Measurements from ENCODE around the gene TXNRD2.
"Not testable (repeated sequence)": the region's sequence is repeated elsewhere in the genome, so short reads cannot be mapped to it uniquely, and the experiment has no call there.

TXNRD2 gene

DNA sequence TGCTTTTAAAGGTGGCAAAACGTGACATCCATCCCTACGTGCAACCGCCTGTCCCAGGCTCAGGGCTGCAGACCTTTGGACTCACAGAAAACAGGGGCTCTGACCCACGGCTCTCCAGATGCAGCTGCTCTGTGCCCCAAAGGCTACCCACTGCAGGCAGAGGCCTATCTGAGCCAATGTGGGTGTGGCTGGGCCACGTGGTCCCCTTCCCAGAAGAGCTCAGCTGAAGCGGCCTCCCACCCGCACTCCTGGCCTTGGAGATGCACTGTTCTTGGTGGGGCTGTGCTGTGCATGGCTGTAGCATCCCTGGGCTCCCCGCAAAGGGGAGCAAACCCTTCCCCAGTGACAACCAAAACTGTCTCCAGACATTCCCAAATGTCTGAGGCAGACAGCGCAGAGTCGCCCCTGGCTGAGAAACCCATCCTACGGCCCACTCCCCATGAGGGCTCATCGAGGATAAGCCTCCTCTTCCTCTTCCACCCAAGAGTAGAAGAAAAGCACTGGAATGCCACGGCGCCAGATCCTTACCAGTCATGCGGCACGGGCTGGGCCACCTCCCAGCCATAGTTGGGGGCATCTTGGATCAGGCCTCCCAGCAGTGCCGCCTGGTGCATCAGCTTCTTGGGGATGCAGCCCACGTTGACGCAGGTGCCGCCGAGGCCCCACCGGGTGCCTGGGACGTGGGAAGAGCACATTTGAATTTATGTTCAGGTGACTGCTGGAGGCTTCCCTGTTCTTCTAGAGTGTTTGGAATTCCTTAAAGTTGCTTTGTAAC, 23.1 kb downstream of the TXNRD2 start:
- DNase-seq = no peak

DNA sequence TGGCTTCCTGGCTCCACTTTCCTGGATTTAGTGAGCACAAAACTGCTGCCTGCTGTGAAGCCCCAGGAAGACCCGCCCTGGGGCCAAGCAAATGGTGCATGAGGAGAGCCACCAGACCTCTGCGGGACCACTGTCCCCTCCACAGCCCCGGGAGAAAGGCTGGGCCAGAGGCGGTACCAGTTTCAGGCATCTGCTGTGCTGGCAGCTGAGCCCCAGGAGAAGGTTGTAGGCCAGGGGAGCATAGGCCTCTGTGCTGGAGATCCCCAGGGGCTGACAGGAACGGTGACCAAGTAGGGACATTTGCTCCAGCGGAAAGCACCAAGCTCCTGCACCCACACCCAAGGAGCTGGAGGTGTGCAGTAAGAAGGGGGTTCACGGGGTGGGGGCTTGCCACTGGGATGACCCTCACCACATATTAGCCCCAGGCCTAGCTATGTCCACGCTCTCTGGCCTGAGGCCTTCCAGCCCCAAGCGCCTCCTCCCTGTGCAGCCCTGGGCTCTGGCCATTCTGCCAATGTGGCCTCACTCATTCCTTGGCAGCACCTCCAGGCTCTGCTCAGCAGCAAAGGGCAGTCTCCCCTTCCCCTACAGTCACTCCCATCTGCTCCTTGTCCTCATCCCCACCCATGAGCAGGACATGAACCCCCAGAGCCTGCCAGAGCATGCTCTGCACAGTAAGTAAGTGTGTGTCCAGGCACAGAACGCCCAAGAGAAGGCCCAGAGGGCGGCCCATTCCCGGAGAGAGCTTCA, 24.1 kb downstream of the TXNRD2 start:
- DNase-seq = no peak

DNA sequence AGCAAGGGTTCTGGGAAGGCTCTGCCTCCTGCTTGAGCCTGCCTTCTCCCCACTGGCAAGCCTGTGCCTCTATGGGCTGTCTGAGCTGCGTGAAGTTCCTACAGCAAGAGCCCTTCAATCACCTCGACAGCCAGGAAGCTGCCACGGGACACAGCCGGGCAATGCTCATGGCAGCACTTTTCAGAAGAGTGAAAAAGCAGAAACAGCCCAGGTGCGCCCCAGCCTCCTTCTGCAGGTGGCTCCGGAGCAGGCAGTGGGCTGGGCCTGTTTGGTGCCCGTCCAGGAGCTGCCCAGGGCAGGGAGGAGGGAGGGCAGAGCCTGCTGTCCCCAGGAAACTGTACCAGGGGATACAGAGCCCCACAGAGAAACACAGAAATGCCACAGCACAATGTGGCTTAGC, 24.7 kb downstream of the TXNRD2 start:
- DNase-seq = no peak

DNA sequence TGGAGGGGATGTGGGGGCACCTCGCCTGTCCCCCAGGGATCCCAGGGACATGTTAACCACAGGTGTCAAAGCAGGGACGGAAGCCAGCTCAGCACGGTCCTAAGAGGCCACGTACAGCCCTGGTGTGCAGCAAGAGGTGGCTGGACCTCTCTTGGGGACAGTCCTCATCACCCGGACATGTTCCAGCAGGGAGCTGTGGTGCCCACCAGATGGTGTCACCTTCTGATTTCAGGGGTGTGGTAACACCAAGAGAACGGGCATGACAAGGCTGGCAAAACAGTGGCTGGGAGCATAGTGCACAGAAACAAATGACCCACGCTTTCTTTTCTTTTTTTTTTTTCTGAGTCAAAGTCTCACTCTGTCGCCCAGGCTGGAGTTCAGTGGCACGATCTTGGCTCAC, 25.6 kb downstream of the TXNRD2 start:
- DNase-seq = no peak

DNA sequence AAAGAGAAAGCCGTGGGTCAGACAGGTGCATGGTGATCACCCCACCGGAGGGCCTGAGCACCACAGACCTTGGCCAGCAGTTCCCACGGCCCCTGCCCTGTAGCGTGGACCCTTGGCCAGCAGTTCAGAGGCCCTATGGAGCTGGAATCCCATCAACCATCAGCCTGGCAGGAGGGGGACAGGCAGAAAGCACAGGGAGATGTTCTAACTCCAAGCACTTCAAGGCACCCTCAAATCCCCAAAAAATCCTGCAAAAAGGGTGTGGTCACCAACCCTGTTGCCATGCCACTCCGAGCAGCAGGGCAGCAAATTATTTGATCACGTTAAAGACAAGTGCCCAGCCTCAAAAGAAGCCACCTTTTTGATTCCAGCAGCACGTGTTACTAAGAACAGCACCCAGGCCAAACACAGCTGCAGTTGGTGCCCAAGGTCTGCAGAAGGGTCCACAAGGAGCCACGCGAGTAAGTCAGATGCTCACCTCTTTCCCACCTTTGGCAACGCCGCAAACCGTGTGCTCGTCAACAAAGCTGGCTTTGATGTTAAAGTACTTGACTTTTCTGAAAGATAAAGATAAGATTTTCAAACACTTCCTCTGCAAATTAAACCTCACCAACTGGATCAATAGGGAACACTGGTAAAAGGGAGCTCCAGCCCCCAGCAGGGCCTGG, 26.2 kb downstream of the TXNRD2 start:
- DNase-seq = no peak

DNA sequence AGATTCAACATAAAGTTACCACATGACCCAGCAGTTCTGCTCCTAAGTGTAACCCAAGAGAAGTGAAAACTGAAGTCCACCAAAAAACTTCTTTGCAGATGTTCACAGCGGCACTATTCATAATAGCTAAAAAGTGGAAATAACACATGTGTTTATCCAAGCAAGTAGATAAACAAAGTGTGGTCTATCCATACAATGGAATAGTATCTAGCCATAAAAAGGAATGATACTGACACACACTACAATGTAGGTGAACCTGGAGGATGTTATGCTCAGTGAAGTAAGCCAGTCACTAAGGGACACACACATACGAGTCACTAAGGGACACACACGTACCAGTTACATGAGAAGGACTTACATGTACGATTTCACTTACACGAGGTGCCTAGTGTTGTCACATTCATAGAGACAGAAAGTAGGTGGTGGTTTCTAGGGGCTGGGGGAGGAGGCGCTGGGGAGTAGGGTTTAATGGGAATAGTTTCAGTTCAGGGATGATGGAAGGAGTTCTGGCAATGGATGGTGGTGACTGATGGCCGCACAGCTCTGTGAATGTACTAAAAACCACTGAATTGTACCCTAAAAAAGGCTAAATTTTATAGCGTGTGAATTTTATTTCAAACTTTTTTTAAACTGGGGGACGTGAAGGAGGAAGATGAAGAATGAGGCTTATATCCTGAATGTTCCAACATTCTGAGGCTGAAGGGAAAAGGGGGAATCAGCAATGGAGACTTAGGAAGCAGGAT, 27.2 kb downstream of the TXNRD2 start:
- DNase-seq = no peak

DNA sequence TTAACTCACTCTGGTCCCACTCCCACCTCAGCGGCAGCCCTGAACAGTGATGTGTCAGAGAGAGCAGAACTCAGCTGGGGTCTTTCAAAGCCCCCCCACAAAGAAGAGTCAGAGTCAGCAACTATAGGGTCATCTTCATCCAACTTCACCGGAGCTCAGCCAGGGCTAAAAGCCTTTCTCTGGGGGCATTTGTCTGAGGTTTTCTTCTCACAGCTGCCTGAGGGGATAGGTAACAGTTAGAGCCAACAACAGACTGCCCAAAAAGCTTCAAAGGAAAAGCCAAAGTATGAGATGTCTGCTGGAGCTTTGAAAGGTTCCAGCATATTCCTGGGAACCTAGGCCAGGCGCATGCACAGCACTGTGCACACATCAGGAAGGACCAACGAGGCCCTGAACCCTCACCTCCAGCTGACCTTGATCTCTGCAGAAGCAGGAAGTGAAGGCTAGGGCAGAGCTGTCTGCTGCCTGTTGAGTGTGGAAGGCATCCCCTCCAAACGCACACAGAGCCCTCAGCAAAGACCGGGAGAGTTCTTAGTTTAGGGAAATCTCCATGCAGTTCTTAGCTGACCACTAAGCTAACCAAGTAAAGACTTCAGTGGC, 28.2 kb downstream of the TXNRD2 start:
- DNase-seq = no peak

DNA sequence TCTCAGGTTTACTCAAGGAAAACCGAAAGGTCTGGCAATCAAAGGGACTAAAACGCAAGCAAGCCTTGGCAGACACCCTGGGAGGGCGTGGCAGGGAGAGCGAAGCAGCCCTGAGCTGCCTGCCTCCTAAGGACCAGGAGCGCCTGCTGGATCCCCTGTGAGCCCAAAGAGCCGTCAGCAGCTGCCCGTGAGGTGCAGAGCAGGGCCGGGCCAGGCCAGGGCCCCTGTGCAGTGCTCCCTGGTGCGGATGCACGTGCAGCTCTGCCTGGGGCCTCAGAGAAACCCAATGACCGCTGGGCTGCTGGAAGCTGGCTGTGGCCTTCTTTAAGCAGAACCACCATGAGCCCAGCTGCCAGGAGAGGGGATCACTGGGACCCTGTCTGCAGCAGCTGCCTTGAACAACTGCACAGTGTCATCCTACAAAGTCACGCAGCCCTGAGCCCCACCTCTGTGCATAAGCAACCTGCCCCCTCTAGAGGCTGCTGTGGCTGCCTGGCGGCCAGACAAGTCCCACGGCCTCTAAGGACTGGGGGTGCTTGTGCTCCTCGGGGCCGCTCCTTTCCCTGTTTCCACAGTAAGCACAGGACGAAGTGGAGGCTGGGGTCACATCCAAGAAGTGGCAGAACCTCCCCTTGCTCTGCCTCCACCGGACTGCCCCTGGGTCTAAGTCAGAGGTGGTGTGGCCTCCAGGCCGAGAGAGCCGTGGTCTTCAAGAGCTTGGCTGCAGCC, 29.2 kb downstream of the TXNRD2 start:
- DNase-seq = no peak

DNA sequence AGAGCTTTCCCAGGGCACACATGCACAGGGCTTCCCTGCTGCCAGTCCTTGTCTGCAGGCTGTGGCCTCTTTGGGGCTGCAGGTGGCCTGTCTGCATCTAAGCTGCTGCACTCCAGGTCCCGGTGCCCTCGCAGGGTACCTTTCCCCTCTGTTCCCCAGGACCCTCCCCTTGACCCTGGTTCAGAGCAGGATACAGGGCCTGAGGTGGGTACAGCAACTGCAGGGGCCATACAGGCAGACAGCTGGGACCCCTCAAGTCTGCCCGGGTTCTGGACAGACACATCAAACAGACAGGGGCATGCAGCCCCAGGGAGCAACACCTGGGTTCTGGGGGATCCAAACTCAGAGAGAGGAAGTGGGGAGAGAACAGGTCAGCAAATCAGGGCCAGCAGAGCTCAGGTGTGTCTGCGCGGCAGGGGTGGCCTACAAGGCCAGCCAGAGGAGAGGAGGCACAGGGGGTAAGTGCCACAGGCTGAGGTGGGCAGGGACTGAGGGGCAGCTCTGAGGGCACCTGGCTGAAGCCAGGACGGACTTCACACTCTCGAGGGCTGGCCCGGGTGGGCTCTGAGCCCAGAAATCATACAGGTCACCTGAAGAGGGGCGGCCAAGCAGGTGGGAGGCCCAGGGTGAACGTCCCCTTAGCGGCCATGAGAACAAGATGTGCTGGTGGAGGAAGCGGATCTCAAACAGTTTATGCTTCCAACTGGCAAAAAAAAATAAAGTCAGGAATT, 29.9 kb downstream of the TXNRD2 start:
- DNase-seq = no peak

DNA sequence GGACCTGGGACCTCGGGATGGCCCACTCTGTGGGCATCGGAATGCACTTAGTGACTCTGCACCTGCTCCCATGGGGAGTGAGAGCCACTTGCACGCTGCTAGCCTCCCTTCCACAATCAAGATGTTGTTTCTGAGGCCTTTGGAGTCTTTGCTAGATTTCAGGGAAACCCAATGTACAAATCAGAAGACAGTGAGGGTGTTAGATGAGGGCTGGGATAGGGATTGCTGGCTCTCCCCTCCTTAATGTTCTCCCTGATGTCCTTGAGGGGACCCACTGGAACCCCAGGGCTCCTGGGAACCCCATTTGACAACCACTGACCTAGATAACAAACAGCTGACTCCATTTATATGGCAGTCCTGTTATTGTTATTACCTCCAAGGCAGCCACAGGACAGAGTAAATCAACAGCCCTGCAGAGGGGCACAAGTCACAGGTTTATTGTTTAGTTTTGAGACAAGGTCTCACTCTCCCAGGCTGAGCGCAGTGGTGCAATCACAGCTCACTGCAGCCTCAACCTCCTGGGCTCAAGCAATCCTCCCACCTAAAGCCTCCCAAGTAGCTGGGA, 31.4 kb downstream of the TXNRD2 start:
- DNase-seq = no peak

DNA sequence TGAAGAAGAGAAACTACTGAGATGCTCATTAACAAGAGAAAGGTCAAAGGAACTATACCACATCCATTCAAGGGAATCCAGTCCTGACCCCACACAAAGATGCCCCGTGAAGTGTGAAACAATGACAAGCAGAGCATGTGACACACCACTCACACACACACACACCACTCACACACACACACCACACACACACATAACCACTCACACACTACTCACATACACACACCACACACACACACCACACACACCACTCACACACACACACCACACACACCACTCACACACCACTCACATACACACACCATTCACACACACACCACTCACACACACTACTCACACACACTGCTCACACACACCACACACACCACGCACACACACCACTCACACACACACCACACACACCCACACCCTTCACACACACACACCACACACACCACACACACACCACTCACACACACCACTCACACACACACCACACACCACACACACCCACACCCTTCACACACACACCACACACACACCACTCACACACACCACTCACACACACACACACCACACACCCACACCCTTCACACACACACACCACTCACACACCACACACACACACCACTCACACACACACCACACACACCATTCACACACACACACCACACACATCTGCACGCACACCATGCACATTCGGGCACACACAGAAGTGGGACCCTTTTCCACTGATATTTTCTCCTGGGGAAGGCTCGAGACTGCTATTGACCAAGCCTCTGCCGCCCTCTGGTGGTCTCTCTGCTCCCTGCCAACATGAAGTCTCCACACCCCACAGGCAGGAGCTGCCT, 32.1 kb downstream of the TXNRD2 start:
- DNase-seq = no peak

DNA sequence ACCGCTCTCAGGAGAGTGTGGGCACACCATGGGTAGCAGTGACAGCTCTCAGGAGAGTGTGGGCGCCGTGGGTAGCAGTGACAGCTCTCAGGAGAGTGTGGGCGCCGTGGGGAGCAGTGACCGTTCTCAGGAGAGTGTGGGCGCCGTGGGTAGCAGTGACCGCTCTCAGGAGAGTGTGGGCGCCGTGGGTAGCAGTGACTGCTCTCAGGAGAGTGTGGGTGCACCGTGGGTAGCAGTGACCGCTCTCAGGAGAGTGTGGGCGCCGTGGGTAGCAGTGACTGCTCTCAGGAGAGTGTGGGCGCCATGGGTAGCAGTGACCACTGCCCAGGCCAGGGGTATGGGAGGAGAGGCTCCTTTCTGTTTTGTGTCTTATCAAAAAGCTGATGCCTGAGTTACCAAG, 33.7 kb downstream of the TXNRD2 start:
- DNase-seq = not testable (repeated sequence)

DNA sequence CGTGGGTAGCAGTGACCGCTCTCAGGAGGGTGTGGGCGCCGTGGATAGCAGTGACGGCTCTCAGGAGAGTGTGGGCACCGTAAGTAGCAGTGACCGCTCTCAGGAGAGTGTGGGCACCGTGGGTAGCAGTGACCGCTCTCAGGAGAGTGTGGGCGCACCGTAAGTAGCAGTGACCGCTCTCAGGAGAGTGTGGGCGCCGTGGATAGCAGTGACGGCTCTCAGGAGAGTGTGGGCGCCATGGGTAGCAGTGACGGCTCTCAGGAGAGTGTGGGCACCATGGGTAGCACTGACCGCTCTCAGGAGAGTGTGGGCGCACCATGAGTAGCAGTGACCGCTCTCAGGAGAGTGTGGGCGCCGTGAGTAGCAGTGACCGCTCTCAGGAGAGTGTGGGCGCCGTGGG, 34.8 kb downstream of the TXNRD2 start:
- not testable (repeated sequence) for DNase-seq

DNA sequence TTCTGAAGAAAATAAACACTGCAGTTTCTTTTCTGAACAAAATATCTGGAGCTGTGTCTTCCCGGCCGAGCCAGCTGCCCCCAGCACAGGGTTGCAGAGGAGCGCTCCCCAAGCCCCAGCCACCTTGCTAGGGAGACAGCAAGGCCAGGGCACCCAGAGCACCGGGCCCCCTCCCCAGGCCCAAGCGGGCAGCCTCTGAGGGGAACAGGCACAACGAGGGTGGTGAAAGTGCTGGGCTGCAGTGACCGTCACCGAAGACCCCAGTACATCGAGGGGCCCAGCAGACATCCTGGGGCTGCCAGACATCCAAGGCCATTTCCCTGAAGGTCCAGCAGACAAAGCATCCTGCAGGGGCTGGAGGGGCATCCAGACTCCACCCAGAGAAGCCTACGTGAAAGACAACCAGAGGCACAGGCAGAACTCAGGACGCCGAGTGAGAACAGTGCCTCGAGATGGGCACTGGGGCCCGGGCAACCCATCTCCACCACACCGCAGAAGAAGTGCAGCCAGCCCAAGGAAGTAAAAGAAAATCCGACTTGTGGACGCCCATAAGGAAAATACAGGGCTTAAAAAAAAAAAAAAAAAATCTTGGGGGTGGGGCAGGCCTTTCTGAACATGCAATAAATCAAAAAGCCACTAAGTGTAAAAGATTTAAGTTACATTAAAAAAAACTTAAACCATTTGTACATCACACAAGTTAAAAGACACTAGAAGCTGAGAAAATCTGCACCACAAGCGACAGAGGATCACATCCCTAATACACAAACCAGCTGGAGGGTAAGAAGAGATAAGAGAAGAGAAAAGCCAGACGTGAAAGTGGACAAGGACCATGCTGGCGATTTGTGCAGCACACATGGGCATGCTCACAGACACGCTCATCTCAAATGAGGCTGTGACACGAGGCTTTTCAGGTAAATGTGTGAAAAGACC, 36.0 kb downstream of the TXNRD2 start:
- DNase-seq = no peak

DNA sequence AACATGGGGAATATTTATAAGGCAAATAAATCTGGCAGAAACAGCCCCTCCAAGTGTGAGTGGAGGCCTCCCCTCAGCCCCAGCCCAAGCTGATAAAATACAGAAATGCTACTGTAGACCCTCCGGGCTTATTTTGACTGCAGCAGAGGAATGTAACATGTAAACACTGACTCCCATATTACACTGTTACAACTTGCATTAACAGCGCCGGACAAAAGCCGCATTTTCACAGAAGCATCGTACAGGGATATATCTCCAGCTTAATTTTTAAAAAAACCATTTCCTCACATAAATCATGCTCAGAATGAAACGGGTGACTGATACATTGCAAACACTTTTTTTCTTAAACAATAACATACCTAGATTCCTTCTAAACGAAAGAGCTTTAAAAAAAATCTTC, 36.7 kb downstream of the TXNRD2 start:
- DNase-seq = no peak

DNA sequence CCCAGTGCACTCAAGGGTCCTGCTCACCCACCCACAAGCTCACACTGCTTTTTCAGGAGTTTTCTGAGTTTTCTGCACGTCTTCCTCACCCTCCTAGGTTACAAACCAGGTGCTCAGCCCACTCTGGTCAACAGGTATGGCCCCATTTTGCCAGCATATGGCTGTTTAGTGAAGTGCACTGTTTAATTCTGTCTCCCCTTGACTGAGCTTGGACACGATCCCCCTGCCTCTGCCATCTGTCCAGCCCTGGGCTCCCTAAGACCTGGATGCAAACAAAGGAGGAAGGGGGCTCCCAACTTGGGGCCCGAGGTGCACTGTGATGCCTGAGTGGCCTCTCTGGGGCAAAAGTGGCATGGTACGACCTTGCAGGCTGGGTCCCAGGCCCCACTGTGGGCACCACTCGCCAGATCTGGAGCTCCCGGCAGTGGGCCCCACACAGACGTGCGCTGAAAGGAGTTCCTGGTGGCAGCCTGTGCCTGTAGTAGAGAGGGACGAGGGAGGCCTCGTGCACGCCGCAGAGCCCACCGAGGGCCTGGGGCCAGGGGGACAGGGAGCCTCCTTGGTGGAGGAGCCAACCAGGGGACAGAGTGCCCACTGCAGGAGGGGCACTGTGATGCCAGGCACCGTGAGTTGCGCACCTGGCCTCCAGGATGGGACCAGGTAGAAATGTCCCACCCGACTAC, 37.3 kb downstream of the TXNRD2 start:
- no peak for DNase-seq

DNA sequence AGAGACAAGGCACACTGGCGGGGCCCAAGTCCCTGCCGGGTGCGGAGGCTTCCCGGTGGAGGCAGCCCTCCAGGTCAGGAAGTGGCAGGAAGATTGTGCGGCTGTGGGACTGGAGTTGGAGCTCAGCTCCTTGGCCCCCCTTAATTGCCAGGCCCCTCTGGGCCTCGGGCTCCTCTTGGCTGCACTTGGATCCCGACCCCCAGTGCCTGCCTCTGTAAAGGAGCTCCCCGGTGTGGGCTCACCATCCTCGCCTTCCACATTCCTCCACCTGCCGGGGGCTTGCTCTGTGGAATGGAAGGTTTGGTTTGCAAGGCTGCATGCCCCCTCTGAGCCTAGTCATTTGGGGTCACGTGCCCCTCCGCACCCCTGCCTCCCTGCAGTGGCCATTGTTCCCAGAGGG, 38.1 kb downstream of the TXNRD2 start:
- DNase-seq = no peak

DNA sequence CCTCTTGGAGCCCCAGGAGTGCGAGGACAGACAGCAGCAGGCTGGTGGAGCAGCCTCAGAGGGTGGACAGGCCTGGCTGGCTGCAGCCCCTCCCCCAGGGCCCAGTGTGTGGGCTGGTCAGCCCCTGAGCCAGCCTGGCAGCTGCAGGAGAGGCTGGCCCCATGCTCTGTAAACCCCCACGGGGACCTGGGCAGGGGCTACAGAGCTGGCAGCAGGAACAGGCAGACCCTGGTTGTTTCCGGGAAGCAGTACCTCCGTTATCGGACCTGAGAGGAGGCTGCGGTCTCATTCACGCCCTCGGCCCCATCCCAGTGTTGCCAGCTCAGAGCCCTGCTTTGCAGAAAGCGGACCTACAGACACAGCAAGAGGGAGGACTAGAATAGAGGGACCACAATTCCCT, 38.6 kb downstream of the TXNRD2 start:
- DNase-seq = no peak
